Astrocyte (in vitro differentiated cells and primary cell): ENCODE measurements around the gene ANO8.

Experiments used
- CTCF ChIP-seq: IDR thresholded peaks from 2 replicates; pipeline ENCODE4 v1.5.1; 2011; ENCODE audit warnings: low read depth, mild to moderate bottlenecking, inconsistent platforms, low read length, moderate library complexity; ENCODE audit not compliant: insufficient read depth
- EZH2 ChIP-seq: IDR thresholded peaks from 2 replicates; pipeline ENCODE4 v1.6.1; 2012; ENCODE audit warnings: mild to moderate bottlenecking, low read length, inconsistent platforms; ENCODE audit not compliant: insufficient read depth

GRCh38 chr19:17305216-17305516, 29.5 kb downstream of the ANO8 start:
- TF ChIP-seq CTCF (no peak), EZH2 (no peak)
